HG03135 (cell line): ENCODE measurements around the gene ASCC2.
"Not testable (repeated sequence)": the region's sequence is repeated elsewhere in the genome, so short reads cannot be mapped to it uniquely, and the experiment has no call there.

ENCODE experiments used
- ATAC-seq: cut with Tn5 transposase; IDR thresholded peaks from one replicate; pipeline ENCODE4 v1.9.1; 2021; ENCODE audit warnings: mild to moderate bottlenecking, moderate library complexity; ENCODE audit not compliant: unreplicated experiment

ASCC2 gene

GRCh38 chr22:29758068-29758622, 79.9 kb downstream of the ASCC2 start:
- ATAC-seq, result no peak

GRCh38 chr22:29757096-29757495, 81.0 kb downstream of the ASCC2 start:
- ATAC-seq, result no peak

- ATAC-seq, result no peak
Measured at GRCh38 chr22:29756341-29756740, 81.7 kb downstream of the ASCC2 start.

- no peak for ATAC-seq
Measured at GRCh38 chr22:29755889-29756288, 82.2 kb downstream of the ASCC2 start.

- ATAC-seq, result not testable (repeated sequence)
Measured at GRCh38 chr22:29754658-29755395, 83.2 kb downstream of the ASCC2 start.

GRCh38 chr22:29753808-29754657, 84.0 kb downstream of the ASCC2 start:
- no peak for ATAC-seq

- ATAC-seq, result no peak
Measured at GRCh38 chr22:29751669-29752068, 86.4 kb downstream of the ASCC2 start.

- no peak for ATAC-seq
Measured at GRCh38 chr22:29750559-29751538, 87.2 kb downstream of the ASCC2 start.

- ATAC-seq, result no peak
Measured at GRCh38 chr22:29750029-29750428, 88.0 kb downstream of the ASCC2 start.

GRCh38 chr22:29748248-29748893, 89.7 kb downstream of the ASCC2 start:
- no peak for ATAC-seq

GRCh38 chr22:29747832-29748231, 90.2 kb downstream of the ASCC2 start:
- ATAC-seq, result no peak

GRCh38 chr22:29744902-29745301, 93.2 kb downstream of the ASCC2 start:
- no peak for ATAC-seq

GRCh38 chr22:29742326-29742725, 95.7 kb downstream of the ASCC2 start:
- ATAC-seq, result no peak

- ATAC-seq, result no peak
Measured at GRCh38 chr22:29741926-29742325, 96.1 kb downstream of the ASCC2 start.

GRCh38 chr22:29740216-29740615, 97.9 kb downstream of the ASCC2 start:
- ATAC-seq, result no peak

GRCh38 chr22:29739346-29739875, 98.7 kb downstream of the ASCC2 start:
- ATAC-seq, result no peak
